Tibial nerve (tissue), 4 donors: ENCODE data around the gene PRPH.

ENCODE experiments used
- CTCF ChIP-seq, 5 experiments: fragments of 200-600 bp in 3 of 5; fragments of 450-650 bp in 2 of 5; sonication (generic) in 3 of 5; IDR thresholded peaks; one replicate each; pipeline ENCODE4 v1.5.1; 2016 to 2019; ENCODE audit warnings: antibody characterized with exemption in 5 of 5, mild to moderate bottlenecking in 3 of 5, moderate library complexity in 2 of 5
- EP300 ChIP-seq, 2 donors: sonication (generic); formaldehyde crosslinking; IDR thresholded peaks; one replicate each; pipeline ENCODE4 v1.6.1; 2017; ENCODE audit warnings: antibody characterized with exemption in 2 of 2, mild to moderate bottlenecking in 1 of 2
- POLR2A ChIP-seq, 2 donors: fragments of 450-650 bp; IDR thresholded peaks; one replicate each; pipeline ENCODE4 v1.6.1; 2017; ENCODE audit warnings: antibody characterized with exemption in 2 of 2, mild to moderate bottlenecking in 2 of 2, moderate library complexity in 2 of 2

DNA sequence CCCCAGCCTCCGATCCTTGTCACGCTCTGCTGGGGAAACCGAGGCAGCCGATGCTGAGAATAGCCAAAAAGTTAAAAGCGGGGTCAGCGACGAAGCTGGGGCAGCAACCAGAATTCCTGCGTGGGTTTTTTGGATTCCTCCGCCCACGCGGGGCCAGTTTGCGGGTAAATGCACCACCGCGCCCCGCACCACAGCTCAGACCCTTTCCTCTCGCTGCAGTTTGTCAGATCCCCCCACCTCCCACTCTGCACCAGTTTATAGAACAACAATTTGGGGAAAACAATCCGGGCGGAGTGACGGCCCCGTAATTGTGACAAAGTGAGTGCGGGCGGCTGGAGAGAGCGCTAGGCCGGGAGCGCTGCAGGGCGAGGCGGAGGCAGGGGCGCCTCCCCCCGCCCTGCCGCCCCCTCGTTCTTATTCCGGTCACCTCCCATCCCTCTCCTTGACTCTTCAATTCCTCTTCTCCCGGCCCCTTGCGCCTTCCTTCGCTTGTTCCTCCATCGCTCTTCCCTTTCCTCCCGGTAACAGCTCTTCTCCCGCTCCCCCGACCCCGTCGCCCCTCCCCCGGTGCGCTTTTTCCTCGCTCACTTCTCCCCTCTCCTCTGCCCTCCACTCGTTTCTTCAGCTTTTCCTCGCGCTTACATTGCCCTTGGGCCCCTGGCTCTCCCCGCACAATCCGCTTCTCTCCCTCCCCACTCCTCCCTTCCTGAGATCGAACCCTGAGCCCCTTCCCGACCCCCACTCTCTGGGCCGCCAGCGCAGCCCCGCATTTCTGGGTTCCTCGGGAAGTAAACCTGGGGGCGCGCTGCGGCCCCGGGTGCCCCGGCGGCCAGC is 51.1 kb downstream of the PRPH start:
- TF ChIP-seq CTCF (IDR thresholded peaks at IDR 0.05): no peak
- TF ChIP-seq EP300 (IDR thresholded peaks at IDR 0.05): no peak
- TF ChIP-seq POLR2A (IDR thresholded peaks at IDR 0.05): no peak
